NCI-H2171 (cell line): ENCODE measurements around the gene TCEAL8.
A peak's percentile ranks its signal among the peaks of the same experiment; 100 is the strongest.

ENCODE experiments used
- DNase-seq: peaks from one replicate; lab custom pipeline; 2025; lab: John Stamatoyannopoulos, UW

TCEAL8 gene

DNA sequence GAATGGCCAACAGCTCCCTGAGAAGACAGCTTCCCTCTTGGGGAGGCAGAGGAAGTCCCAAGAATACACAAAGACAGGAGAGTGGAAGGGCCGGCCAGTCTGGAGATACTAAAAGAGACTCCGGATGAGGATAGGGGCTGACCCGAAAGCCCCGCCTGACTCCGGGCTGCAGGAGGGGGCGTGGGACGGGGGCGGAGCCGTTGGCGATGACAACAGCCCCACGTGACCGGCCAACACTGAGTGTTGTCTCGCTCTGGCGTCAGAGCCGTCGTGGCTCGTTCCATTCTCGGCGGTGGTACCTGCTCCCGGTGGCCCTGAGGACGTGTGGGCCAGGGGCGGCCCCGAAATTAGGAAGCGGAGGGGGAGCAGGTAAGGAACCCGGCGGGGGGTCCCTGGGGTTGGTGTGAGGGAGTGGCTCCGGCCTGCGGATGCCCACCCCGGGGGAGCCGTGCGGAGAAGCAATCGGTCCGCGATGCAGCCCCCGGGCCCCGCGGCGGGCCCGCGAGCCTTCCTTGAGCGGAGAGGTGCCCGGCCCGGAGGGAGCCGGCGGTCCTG, 40.0 kb downstream of the TCEAL8 start, which contains the start of gene BEX4:
BEX4 (plus strand) TSS at position 239 of the 555 bp plus-strand sequence. CDS start 1,046 bp downstream, outside the sequence.
- DNase-seq = peak; percentile 58

DNA sequence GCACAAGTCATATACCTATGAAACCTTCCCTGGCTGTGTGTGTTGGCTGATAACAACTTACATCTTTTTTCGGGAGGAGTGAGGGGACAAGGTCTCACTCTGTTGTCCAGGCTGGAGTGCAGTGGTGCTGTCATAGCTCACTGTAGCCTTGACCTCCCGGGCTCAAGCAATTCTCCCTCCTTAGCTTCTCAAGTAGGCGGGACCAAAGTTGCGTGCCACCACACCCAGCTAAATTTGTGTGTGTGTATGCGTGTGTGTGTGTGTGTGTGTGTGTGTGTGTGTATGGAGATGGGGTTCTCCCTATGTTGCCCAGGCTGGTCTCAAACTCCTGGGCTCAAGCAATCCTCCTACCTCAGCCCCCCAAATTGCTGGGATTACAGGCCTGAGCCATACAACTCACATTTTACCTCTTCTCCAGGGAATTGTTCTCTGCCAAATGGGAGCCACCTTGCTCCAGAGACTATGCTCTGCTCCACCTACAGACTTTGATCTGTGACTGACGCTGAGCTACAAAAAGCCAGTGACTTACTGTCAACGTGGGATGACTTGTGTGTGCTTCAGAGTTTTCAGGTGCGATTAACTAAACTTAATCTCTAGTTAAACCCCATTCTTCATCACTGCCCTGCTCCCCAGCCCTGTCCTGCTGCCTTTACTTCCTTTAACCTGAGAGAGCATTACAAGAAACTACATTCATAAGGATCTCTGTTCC, 42.1 kb downstream of the TCEAL8 start:
- no peak for DNase-seq

DNA sequence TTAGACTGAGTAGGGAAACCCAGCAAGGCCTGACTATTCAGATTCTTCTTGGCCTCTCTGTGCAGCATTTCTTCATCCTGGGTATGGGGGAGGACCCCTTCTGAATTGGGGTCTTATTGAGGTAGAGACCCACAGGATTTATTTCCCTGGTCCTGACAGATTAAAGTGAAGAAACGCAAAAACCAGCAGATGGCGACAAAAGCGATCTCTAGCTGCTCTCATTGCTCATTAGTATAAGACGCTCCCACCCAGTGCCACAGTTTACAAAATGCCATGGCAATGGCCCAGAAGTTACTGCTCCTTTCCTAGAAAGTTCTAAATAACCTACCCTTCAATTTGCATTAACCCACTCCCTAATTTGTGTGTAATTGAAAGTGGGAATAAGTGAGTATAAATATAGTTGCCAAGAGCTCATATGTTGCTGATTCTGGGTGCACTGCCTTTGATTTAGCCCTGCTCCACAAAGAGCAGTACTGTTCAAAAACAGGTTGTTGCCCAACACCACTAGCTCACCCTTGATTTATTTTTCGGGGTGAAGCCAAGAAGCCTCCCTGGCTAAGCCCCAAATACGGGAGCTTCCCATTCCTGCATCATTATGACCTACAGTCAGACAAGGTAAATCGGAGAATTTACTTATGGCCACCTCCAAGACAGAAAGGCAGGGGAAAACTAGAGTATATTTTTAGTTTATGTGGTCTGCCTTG, 43.8 kb downstream of the TCEAL8 start:
- DNase-seq = peak; percentile 5

DNA sequence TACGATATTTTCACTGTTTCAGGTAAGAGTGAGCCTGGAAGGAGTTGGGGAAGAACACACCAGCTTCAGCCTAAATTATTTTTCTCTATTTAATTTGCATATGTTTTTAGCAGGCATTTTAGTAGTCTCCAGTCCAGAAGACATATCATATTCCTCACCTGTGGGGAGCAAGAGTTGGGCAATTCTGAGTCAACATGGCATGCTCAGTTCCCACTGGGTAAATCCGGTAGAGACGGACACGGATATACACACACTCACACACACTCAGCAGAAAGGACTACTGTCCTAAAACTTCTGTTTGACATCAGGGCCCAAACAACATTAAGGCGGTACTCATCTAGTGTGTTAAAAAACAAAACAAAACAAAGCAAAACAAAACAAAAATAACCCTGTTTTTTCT, 44.9 kb downstream of the TCEAL8 start:
- no peak for DNase-seq
